Activated CD4-positive, alpha-beta T cell treated with anti-CD3 and anti-CD28 coated beads, Interleukin-2, amount 50 U/mL, for 4 hours (primary cell): Measurements from ENCODE around the gene EFCAB7.
"Not testable (repeated sequence)": the region's sequence is repeated elsewhere in the genome, so short reads cannot be mapped to it uniquely, and the experiment has no call there.

Experiments
- DNase-seq, 2 experiments: peaks; one replicate each; pipeline ENCODE4 v3.0.0-alpha.2; 2020

The EFCAB7 gene

GRCh38 chr1:63557365-63557987, 34.2 kb downstream of the EFCAB7 start:
- DNase-seq = no peak

GRCh38 chr1:63559357-63559756, 36.0 kb downstream of the EFCAB7 start:
- no peak for DNase-seq

GRCh38 chr1:63563745-63564144, 40.4 kb downstream of the EFCAB7 start:
- DNase-seq = no peak

GRCh38 chr1:63569068-63569467, 45.7 kb downstream of the EFCAB7 start:
- DNase-seq = no peak

GRCh38 chr1:63569640-63570316, 46.5 kb downstream of the EFCAB7 start:
- no peak for DNase-seq

GRCh38 chr1:63572686-63573085, 49.4 kb downstream of the EFCAB7 start:
- DNase-seq = not testable (repeated sequence)

GRCh38 chr1:63574203-63574796, 51.0 kb downstream of the EFCAB7 start:
- DNase-seq = not testable (repeated sequence)

- no peak for DNase-seq
These were observed 52.1 kb downstream of the EFCAB7 start for GRCh38 chr1:63575340-63575826.

GRCh38 chr1:63586326-63586725, 63.0 kb downstream of the EFCAB7 start:
- not testable (repeated sequence) for DNase-seq

GRCh38 chr1:63590166-63590560, 66.8 kb downstream of the EFCAB7 start:
- DNase-seq = no peak

GRCh38 chr1:63592536-63593302, 69.4 kb downstream of the EFCAB7 start:
- peak in 1 of 2 experiments; percentile 25 for DNase-seq

GRCh38 chr1:63593303-63593885, 70.1 kb downstream of the EFCAB7 start, which contains the start of gene PGM1:
PGM1 (plus strand) TSS chr1:63593411; CDS start chr1:63593489, 78 bp downstream.
- DNase-seq = peak; percentile 65 to 70

- DNase-seq = peak; percentile 75
These were observed 70.7 kb downstream of the EFCAB7 start for GRCh38 chr1:63593886-63594605.

- DNase-seq = no peak
These were observed 72.1 kb downstream of the EFCAB7 start for GRCh38 chr1:63595435-63595834.

GRCh38 chr1:63599799-63600198, 76.5 kb downstream of the EFCAB7 start:
- DNase-seq = no peak

GRCh38 chr1:63600248-63600647, 76.9 kb downstream of the EFCAB7 start:
- DNase-seq = no peak

GRCh38 chr1:63601061-63601460, 77.7 kb downstream of the EFCAB7 start:
- no peak for DNase-seq

GRCh38 chr1:63601463-63601862, 78.1 kb downstream of the EFCAB7 start:
- no peak for DNase-seq

GRCh38 chr1:63601912-63602311, 78.6 kb downstream of the EFCAB7 start:
- DNase-seq = no peak

GRCh38 chr1:63602629-63603028, 79.3 kb downstream of the EFCAB7 start:
- no peak for DNase-seq

- DNase-seq = no peak
These were observed 80.5 kb downstream of the EFCAB7 start for GRCh38 chr1:63603810-63604209.

GRCh38 chr1:63607322-63607721, 84.0 kb downstream of the EFCAB7 start:
- no peak for DNase-seq
